ENCODE measurements around the gene RHBDD1.

The RHBDD1 gene

DNA sequence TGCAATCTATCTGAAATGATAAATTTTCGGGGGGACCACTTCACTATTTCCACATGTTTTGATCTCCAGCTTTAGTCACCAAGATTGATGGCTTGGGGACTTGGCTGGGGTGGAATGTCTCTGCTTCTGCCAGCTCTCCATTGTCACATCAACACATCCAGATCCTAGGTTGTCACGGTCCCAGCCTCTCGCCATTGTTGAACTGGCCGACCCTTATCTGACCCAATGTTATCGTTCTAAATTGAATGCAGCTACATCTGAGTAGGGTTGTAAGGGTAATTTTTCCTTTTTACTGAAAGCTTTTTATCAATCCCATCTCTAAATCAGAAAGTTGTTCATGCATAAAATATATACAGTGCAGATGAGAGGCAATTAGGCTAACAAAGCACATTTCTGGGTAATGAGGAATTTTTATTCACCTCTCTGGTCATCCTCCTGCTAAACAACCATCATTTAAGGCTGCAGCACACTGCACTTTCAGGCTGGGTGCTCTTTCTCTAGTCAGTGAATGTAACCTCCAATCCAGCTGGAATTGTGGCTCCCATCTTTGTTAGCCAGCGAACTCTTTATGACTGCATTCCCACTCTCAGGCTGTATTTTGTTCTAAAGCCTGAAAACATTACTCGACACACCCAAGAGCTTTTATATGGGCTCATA is 200.0 kb downstream of the RHBDD1 start:
- H2AFZ ChIP-seq (ENCODE audit: low read depth, low read length, severe bottlenecking): no peak overlapping the region
- H4K20me1 ChIP-seq (ENCODE audit: low read depth, low read length): no peaks in the 10 kb centered on the region
- H3K9me2 ChIP-seq (replicated peaks; ENCODE audit: insufficient read depth, low read length): no peaks in the 10 kb centered on the region
- no peak overlapping the region for H3K27ac ChIP-seq (ENCODE audit: low read depth, low read length)
- no peaks in the 10 kb centered on the region for H3K27me3 ChIP-seq (ENCODE audit: low read length)
- H3K9ac ChIP-seq (ENCODE audit: low read length): no peak overlapping the region
- H3K9me3 ChIP-seq (ENCODE audit: insufficient read depth, low read length): no peaks in the 10 kb centered on the region
- H3K79me2 ChIP-seq (ENCODE audit: insufficient read depth, low read length): no peaks in the 10 kb centered on the region
- H3F3A ChIP-seq (ENCODE audit: insufficient read depth): no peaks in the 10 kb centered on the region
- H3K36me3 ChIP-seq (ENCODE audit: low read length): no peaks in the 10 kb centered on the region
- no peak overlapping the region for H3K4me3 ChIP-seq (ENCODE audit: insufficient read depth, low read length, poor library complexity, severe bottlenecking)
- no peak overlapping the region for H3K4me2 ChIP-seq (ENCODE audit: low read depth, low read length, poor library complexity, severe bottlenecking)
- TF ChIP-seq, protein P1, sequence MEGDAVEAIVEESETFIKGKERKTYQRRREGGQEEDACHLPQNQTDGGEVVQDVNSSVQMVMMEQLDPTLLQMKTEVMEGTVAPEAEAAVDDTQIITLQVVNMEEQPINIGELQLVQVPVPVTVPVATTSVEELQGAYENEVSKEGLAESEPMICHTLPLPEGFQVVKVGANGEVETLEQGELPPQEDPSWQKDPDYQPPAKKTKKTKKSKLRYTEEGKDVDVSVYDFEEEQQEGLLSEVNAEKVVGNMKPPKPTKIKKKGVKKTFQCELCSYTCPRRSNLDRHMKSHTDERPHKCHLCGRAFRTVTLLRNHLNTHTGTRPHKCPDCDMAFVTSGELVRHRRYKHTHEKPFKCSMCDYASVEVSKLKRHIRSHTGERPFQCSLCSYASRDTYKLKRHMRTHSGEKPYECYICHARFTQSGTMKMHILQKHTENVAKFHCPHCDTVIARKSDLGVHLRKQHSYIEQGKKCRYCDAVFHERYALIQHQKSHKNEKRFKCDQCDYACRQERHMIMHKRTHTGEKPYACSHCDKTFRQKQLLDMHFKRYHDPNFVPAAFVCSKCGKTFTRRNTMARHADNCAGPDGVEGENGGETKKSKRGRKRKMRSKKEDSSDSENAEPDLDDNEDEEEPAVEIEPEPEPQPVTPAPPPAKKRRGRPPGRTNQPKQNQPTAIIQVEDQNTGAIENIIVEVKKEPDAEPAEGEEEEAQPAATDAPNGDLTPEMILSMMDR (IDR thresholded peaks at IDR 0.05; ENCODE audit: insufficient read depth, low read length, poor library complexity, severe bottlenecking): no peak
- TF ChIP-seq EZH2phosphoT487 (conservative IDR thresholded peaks at IDR 0.05; ENCODE audit: low read length): no peak

DNA sequence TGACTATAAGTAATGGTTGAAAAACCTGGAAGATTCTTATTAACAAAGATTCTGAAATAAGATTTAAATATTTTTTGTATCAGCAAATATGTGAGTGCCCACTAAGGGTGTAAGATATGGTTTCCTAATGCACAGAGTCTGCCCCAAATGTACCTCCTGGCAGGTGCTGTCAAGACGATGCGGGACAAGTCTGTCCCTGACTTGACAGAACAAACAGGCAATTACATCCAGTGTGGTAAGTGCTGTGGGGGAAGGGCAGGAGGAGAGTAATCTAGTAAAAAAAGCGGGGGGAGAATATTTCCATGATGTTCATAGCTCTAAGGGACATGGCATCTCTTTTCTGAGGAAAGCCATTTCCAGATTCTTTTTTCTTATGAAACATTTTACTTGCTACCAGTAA is 200.7 kb downstream of the RHBDD1 start:
- H3K9me2 ChIP-seq (replicated peaks; ENCODE audit: insufficient read depth, low read length): no peaks in the 10 kb centered on the region
- no peaks in the 10 kb centered on the region for H3K9me3 ChIP-seq (ENCODE audit: insufficient read depth, low read length)
- H3K9ac ChIP-seq (ENCODE audit: low read length): no peak overlapping the region
- TF ChIP-seq, protein P1 (IDR thresholded peaks at IDR 0.05; ENCODE audit: insufficient read depth, low read length, poor library complexity, severe bottlenecking): no peak
- no peak for TF ChIP-seq EZH2phosphoT487 (conservative IDR thresholded peaks at IDR 0.05; ENCODE audit: low read length)
- H2AFZ ChIP-seq (ENCODE audit: low read depth, low read length, severe bottlenecking): no peak overlapping the region
- no peaks in the 10 kb centered on the region for H3K36me3 ChIP-seq (ENCODE audit: low read length)
- H3K27ac ChIP-seq (ENCODE audit: low read depth, low read length): no peak overlapping the region
- H3K4me2 ChIP-seq (ENCODE audit: low read depth, low read length, poor library complexity, severe bottlenecking): no peak overlapping the region
- no peaks in the 10 kb centered on the region for H3F3A ChIP-seq (ENCODE audit: insufficient read depth)
- H3K4me3 ChIP-seq (ENCODE audit: insufficient read depth, low read length, poor library complexity, severe bottlenecking): no peak overlapping the region
- no peaks in the 10 kb centered on the region for H3K27me3 ChIP-seq (ENCODE audit: low read length)
- no peaks in the 10 kb centered on the region for H4K20me1 ChIP-seq (ENCODE audit: low read depth, low read length)
- no peaks in the 10 kb centered on the region for H3K79me2 ChIP-seq (ENCODE audit: insufficient read depth, low read length)

DNA sequence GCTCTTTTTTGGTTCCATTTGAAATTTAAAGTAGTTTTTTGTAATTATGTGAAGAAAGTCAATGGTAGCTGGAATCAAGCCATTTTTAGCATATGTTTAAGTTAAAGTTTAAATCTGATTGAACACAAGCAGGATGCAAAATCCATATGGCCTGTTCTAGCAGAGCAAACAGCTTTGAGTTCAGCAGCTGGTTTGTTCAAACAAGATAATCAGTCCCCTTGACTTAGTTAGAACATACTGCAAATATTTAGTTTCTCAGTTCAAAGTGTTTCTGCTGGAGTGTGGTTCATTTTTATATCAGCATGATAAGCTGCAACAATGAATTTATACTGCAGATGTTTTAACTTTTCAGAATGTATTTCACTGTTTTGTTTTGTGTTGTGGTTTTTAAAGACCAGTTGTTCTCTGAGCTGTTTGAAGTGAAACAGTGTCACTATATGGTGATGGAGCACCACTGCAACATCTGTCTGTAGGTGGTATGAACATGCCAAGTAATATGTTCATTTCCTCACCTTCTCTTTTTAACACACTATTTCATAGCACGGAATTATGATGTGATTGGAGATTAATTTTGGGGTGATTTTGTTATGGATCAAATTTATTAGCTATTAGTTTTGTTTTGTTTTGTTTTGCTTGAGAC is 202.8 kb downstream of the RHBDD1 start:
- H3K36me3 ChIP-seq (ENCODE audit: low read length): no peaks in the 10 kb centered on the region
- H4K20me1 ChIP-seq (ENCODE audit: low read depth, low read length): no peaks in the 10 kb centered on the region
- no peak overlapping the region for H2AFZ ChIP-seq (ENCODE audit: low read depth, low read length, severe bottlenecking)
- H3K27me3 ChIP-seq (ENCODE audit: low read length): no peaks in the 10 kb centered on the region
- H3F3A ChIP-seq (ENCODE audit: insufficient read depth): no peaks in the 10 kb centered on the region
- H3K4me2 ChIP-seq (ENCODE audit: low read depth, low read length, poor library complexity, severe bottlenecking): no peak overlapping the region
- H3K9me2 ChIP-seq (replicated peaks; ENCODE audit: insufficient read depth, low read length): no peaks in the 10 kb centered on the region
- no peak overlapping the region for H3K9ac ChIP-seq (ENCODE audit: low read length)
- no peak overlapping the region for H3K27ac ChIP-seq (ENCODE audit: low read depth, low read length)
- no peaks in the 10 kb centered on the region for H3K9me3 ChIP-seq (ENCODE audit: insufficient read depth, low read length)
- TF ChIP-seq EZH2phosphoT487 (conservative IDR thresholded peaks at IDR 0.05; ENCODE audit: low read length): no peak
- TF ChIP-seq, protein P1 (IDR thresholded peaks at IDR 0.05; ENCODE audit: insufficient read depth, low read length, poor library complexity, severe bottlenecking): no peak
- no peaks in the 10 kb centered on the region for H3K79me2 ChIP-seq (ENCODE audit: insufficient read depth, low read length)
- no peak overlapping the region for H3K4me3 ChIP-seq (ENCODE audit: insufficient read depth, low read length, poor library complexity, severe bottlenecking)

All from SU-DHL-6 (cell line).